ENCODE results near the gene OR4D1. TPM values are rescaled to one million over a fixed set of nuclear protein-coding genes. Genes with fewer than 3 reads are reported as not detected.

OR4D1 gene
- total and polyA plus RNA-seq, 2 of the 8 experiments (the other 6 are each of a cell fraction or from before 2014, with no cell fraction given): 0.32 to 0.39 TPM

GRCh38 chr17:58202859-58203258, 54.7 kb downstream of the OR4D1 start (continued):
- no peak for TF ChIP-seq NANOG (IDR thresholded peaks at IDR 0.05; ENCODE audit: insufficient read depth, low read depth, low read length, poor library complexity, severe bottlenecking)
- TF ChIP-seq JUN (IDR thresholded peaks at IDR 0.05; ENCODE audit: low read depth, low read length): no peak
- no peak for TF ChIP-seq POU5F1 (IDR thresholded peaks at IDR 0.05; ENCODE audit: low read depth, low read length)
- no peak for TF ChIP-seq ASH2L (IDR thresholded peaks at IDR 0.05; ENCODE audit: low read length)
- TF ChIP-seq SRF (IDR thresholded peaks at IDR 0.05; ENCODE audit: low read depth, low read length): no peak
- no peak; a peak in 1 of 4 replicates for TF ChIP-seq RAD21 (IDR thresholded peaks at IDR 0.05 in 1 of 2, conservative IDR thresholded peaks at IDR 0.05 in 1 of 2; ENCODE audit: low read depth in 2 of 2, low read length in 2 of 2)

Measured in H1 (cell line).